Smooth muscle cell (in vitro differentiated cells): ENCODE measurements around the gene TCF3. TPM values are rescaled to one million over a fixed set of nuclear protein-coding genes. Genes with fewer than 3 reads are reported as not detected.
"Not testable (repeated sequence)": the region's sequence is repeated elsewhere in the genome, so short reads cannot be mapped to it uniquely, and the experiment has no call there.

ENCODE experiments used
- DNase-seq: peaks from one replicate; lab custom pipeline; 2025; ENCODE audit not compliant: unreplicated experiment; lab: John Stamatoyannopoulos, UW
- H2AFZ ChIP-seq: fragments of 200-600 bp; sonication (generic); 2 replicates; pipeline ENCODE4 v1.6.0; 2016; ENCODE audit warnings: antibody characterized with exemption, low read depth, mild to moderate bottlenecking
- H3F3A ChIP-seq: fragments of 200-600 bp; sonication (generic); 2 replicates; pipeline ENCODE4 v1.6.0; 2017; ENCODE audit warnings: antibody characterized with exemption, low read depth
- H3K27ac ChIP-seq: fragments of 200-600 bp; sonication (generic); 2 replicates; pipeline ENCODE4 v1.5.1; 2016; ENCODE audit warnings: low read depth, mild to moderate bottlenecking
- H3K27me3 ChIP-seq: fragments of 200-600 bp; sonication (generic); 2 replicates; pipeline ENCODE4 v1.6.1; 2016; ENCODE audit warnings: low read depth, mild to moderate bottlenecking
- H3K36me3 ChIP-seq: fragments of 200-600 bp; sonication (generic); 2 replicates; pipeline ENCODE4 v1.5.1; 2016; ENCODE audit warnings: low read depth
- H3K4me1 ChIP-seq: fragments of 200-600 bp; sonication (generic); 2 replicates; pipeline ENCODE4 v1.5.1; 2016; ENCODE audit warnings: low read depth
- H3K4me2 ChIP-seq: fragments of 200-600 bp; sonication (generic); 2 replicates; pipeline ENCODE4 v1.6.0; 2016; ENCODE audit warnings: mild to moderate bottlenecking
- H3K4me3 ChIP-seq: fragments of 200-600 bp; sonication (generic); 2 replicates; pipeline ENCODE4 v1.5.1; 2016; ENCODE audit warnings: mild to moderate bottlenecking
- H3K79me2 ChIP-seq: fragments of 200-600 bp; sonication (generic); 2 replicates; pipeline ENCODE4 v1.6.0; 2016; ENCODE audit warnings: low read depth, mild to moderate bottlenecking
- H3K9ac ChIP-seq: fragments of 200-600 bp; sonication (generic); 2 replicates; pipeline ENCODE4 v1.6.0; 2016; ENCODE audit warnings: low read depth
- H3K9me3 ChIP-seq: fragments of 200-600 bp; sonication (generic); replicated peaks from 2 replicates; pipeline ENCODE4 v1.5.1; 2016; ENCODE audit warnings: low read depth
- H4K20me1 ChIP-seq: fragments of 200-600 bp; sonication (generic); 2 replicates; pipeline ENCODE4 v1.6.0; 2016; ENCODE audit warnings: low read depth
- CTCF ChIP-seq: fragments of 200-600 bp; sonication (generic); IDR thresholded peaks from 2 replicates; pipeline ENCODE4 v1.5.1; 2017; ENCODE audit warnings: borderline replicate concordance, mild to moderate bottlenecking, antibody characterized with exemption; ENCODE audit not compliant: insufficient read depth, poor library complexity, severe bottlenecking
- WGBS: methylation state at CpG from one replicate; pipeline ENCODE4 v1.1.7; 2016; ENCODE audit warnings: low lambda C conversion rate; 5-methylcytosine and 5-hydroxymethylcytosine counted together
- polyA plus RNA-seq: library from polyadenylated mRNA; unstranded; fragments of >200 nt; fragmentation: Nextera tagmentation; extraction: Ambion mirVana; gene quantifications from 2 replicates; pipeline ENCODE4 v1.2.1, GENCODE V29; 2016
- total RNA-seq: library from RNA; depleted of rRNA; stranded (reverse); fragments of >200 nt; gene quantifications from 2 replicates; pipeline ENCODE4 v1.2.3, GENCODE V29; 2014

TCF3 gene
- total and polyA plus RNA-seq, 2 experiments from 2014 or later: 89.0 to 150 TPM

GRCh38 chr19:1665565-1666047 is 13.2 kb upstream of the TCF3 start:
- peaks cover 7% of the 10 kb centered on the region for H3K4me1 ChIP-seq

GRCh38 chr19:1663852-1664251 is 11.4 kb upstream of the TCF3 start:
- Histone ChIP-seq H3K36me3 (no peaks in the 10 kb centered on the region), H3K9ac (no peak overlapping the region), H3K4me2 (no peak overlapping the region), H2AFZ (no peak overlapping the region), H3K4me3 (no peak overlapping the region), H3K27me3 (peaks cover 17% of the 10 kb centered on the region), H3K4me1 (peaks cover 4% of the 10 kb centered on the region), H3F3A (no peaks in the 10 kb centered on the region), H4K20me1 (no peaks in the 10 kb centered on the region), H3K27ac (no peak overlapping the region), H3K9me3 (no peaks in the 10 kb centered on the region), H3K79me2 (no peaks in the 10 kb centered on the region)
- 81% methylated on average over 13 of the region's 13 CpGs for WGBS
- no peak for DNase-seq
- no peak for TF ChIP-seq CTCF

More at GRCh38 chr19:1665565-1666047, 13.2 kb upstream of the TCF3 start:
- no peak overlapping the region for H3K4me3 ChIP-seq
- no peaks in the 10 kb centered on the region for H3F3A ChIP-seq
- no peak for DNase-seq
- H3K79me2 ChIP-seq: no peaks in the 10 kb centered on the region
- no peaks in the 10 kb centered on the region for H3K9me3 ChIP-seq
- H4K20me1 ChIP-seq: no peaks in the 10 kb centered on the region
- H3K27ac ChIP-seq: no peak overlapping the region
- no peaks in the 10 kb centered on the region for H3K36me3 ChIP-seq
- no peak for TF ChIP-seq CTCF
- H2AFZ ChIP-seq: no peak overlapping the region
- no peak overlapping the region for H3K4me2 ChIP-seq
- 72% methylated on average over 12 of the region's 12 CpGs for WGBS
- H3K27me3 ChIP-seq: peaks cover 34% of the 10 kb centered on the region
- H3K9ac ChIP-seq: no peak overlapping the region

GRCh38 chr19:1663227-1663626 is 10.8 kb upstream of the TCF3 start:
- not testable (repeated sequence) for H2AFZ ChIP-seq, H3K36me3 ChIP-seq, H3K4me1 ChIP-seq, DNase-seq, H3K27ac ChIP-seq, H3K79me2 ChIP-seq, H3F3A ChIP-seq, H4K20me1 ChIP-seq, H3K9me3 ChIP-seq, H3K4me3 ChIP-seq, H3K4me2 ChIP-seq, H3K9ac ChIP-seq
- WGBS: 93% methylated on average over 6 of the region's 7 CpGs
- H3K27me3 ChIP-seq: peaks cover 10% of the 10 kb centered on the region

GRCh38 chr19:1661995-1662394 is 9.6 kb upstream of the TCF3 start:
- TF ChIP-seq CTCF: no peak
- no peaks in the 10 kb centered on the region for H3F3A ChIP-seq
- H3K79me2 ChIP-seq: no peaks in the 10 kb centered on the region
- H2AFZ ChIP-seq: no peak overlapping the region
- H3K4me3 ChIP-seq: no peak overlapping the region
- H3K9ac ChIP-seq: no peak overlapping the region
- no peaks in the 10 kb centered on the region for H3K27me3 ChIP-seq
- H3K4me1 ChIP-seq: no peaks in the 10 kb centered on the region
- no peaks in the 10 kb centered on the region for H3K36me3 ChIP-seq
- no peak for DNase-seq
- no peak overlapping the region for H3K4me2 ChIP-seq
- no peaks in the 10 kb centered on the region for H4K20me1 ChIP-seq
- H3K27ac ChIP-seq: no peak overlapping the region
- WGBS: 95% methylated on average over 4 of the region's 4 CpGs
- no peaks in the 10 kb centered on the region for H3K9me3 ChIP-seq
